HL-60 (cell line): ENCODE results near the gene ZNF292.

Experiments
- DNase-seq, 2 experiments: peaks; one replicate each; pipeline ENCODE4 v3.0.0-alpha.2; 2010 to 2020; ENCODE audit warnings: low read depth in 1 of 2, low spot score in 1 of 2
- H3K27ac ChIP-seq: fragments of 250-450 bp; sonication (Bioruptor Pico); replicated peaks from 2 replicates; pipeline ENCODE4 v1.5.1; 2020; ENCODE audit warnings: mild to moderate bottlenecking, moderate library complexity
- H3K27me3 ChIP-seq: fragments of 250-450 bp; sonication (Bioruptor Pico); 2 replicates; pipeline ENCODE4 v1.5.1; 2021; ENCODE audit warnings: mild to moderate bottlenecking, moderate library complexity; ENCODE audit not compliant: insufficient read depth, poor library complexity, severe bottlenecking
- H3K4me3 ChIP-seq: replicated peaks from 2 replicates; pipeline ENCODE4 v1.5.1; 2011; ENCODE audit warnings: mild to moderate bottlenecking, control low read depth, low read length; ENCODE audit not compliant: insufficient read depth
- GABPA ChIP-seq: IDR thresholded peaks from 2 replicates; pipeline ENCODE4 v1.6.1; 2012; ENCODE audit warnings: low read depth
- POLR2AphosphoS5 ChIP-seq: IDR thresholded peaks from 2 replicates; pipeline ENCODE4 v1.6.1; 2012; ENCODE audit warnings: low read depth
- SPI1 ChIP-seq: IDR thresholded peaks from 2 replicates; pipeline ENCODE4 v1.6.1; 2012; ENCODE audit warnings: low read depth, mild to moderate bottlenecking, borderline replicate concordance
- TF ChIP-seq, protein P1 (sequence below): IDR thresholded peaks from one replicate; pipeline ENCODE4 v1.5.1; 2011; ENCODE audit warnings: low read length, control low read depth, inconsistent platforms; ENCODE audit not compliant: insufficient read depth
- TF ChIP-seq, protein P2 (sequence below): IDR thresholded peaks from 2 replicates; pipeline ENCODE4 v1.6.1; 2012; ENCODE audit warnings: low read depth; ENCODE audit not compliant: insufficient replicate concordance

ZNF292 gene

DNA sequence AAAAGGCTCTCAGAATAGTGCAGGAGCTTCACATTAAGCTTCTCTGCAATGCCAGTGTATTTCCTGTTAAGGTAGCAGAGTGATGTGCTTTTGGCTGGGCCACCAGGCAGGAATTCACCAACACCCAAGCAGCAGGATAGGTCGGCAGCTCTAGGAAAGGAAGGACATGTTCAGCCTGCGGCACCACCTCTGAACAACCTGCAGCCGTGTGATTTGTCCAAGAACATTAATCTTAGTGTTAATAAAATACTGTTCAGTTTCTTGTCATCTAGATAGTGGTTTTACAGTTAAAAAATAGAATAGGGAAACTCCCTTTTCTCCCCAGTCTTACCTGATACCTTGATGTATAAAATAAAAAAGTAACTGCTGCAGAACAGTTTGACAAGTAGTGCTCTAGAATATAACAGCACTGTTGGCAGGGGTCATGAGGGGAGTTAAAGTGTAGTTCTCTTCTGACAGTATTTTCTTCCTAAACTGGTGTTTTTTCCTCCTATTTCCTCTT, 18.8 kb downstream of the ZNF292 start:
- Histone ChIP-seq H3K27me3 (no peaks in the 10 kb centered on the region), H3K27ac (no peak overlapping the region), H3K4me3 (no peak overlapping the region)
- no peak for TF ChIP-seq GABPA
- TF ChIP-seq, protein P1, sequence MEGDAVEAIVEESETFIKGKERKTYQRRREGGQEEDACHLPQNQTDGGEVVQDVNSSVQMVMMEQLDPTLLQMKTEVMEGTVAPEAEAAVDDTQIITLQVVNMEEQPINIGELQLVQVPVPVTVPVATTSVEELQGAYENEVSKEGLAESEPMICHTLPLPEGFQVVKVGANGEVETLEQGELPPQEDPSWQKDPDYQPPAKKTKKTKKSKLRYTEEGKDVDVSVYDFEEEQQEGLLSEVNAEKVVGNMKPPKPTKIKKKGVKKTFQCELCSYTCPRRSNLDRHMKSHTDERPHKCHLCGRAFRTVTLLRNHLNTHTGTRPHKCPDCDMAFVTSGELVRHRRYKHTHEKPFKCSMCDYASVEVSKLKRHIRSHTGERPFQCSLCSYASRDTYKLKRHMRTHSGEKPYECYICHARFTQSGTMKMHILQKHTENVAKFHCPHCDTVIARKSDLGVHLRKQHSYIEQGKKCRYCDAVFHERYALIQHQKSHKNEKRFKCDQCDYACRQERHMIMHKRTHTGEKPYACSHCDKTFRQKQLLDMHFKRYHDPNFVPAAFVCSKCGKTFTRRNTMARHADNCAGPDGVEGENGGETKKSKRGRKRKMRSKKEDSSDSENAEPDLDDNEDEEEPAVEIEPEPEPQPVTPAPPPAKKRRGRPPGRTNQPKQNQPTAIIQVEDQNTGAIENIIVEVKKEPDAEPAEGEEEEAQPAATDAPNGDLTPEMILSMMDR, result no peak
- no peak for TF ChIP-seq SPI1
- TF ChIP-seq, protein P2, sequence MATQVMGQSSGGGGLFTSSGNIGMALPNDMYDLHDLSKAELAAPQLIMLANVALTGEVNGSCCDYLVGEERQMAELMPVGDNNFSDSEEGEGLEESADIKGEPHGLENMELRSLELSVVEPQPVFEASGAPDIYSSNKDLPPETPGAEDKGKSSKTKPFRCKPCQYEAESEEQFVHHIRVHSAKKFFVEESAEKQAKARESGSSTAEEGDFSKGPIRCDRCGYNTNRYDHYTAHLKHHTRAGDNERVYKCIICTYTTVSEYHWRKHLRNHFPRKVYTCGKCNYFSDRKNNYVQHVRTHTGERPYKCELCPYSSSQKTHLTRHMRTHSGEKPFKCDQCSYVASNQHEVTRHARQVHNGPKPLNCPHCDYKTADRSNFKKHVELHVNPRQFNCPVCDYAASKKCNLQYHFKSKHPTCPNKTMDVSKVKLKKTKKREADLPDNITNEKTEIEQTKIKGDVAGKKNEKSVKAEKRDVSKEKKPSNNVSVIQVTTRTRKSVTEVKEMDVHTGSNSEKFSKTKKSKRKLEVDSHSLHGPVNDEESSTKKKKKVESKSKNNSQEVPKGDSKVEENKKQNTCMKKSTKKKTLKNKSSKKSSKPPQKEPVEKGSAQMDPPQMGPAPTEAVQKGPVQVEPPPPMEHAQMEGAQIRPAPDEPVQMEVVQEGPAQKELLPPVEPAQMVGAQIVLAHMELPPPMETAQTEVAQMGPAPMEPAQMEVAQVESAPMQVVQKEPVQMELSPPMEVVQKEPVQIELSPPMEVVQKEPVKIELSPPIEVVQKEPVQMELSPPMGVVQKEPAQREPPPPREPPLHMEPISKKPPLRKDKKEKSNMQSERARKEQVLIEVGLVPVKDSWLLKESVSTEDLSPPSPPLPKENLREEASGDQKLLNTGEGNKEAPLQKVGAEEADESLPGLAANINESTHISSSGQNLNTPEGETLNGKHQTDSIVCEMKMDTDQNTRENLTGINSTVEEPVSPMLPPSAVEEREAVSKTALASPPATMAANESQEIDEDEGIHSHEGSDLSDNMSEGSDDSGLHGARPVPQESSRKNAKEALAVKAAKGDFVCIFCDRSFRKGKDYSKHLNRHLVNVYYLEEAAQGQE, result no peak
- no peak for TF ChIP-seq POLR2AphosphoS5
- DNase-seq, result no peak

GRCh38 chr6:87176493-87176892, 21.1 kb downstream of the ZNF292 start:
- H3K27ac ChIP-seq, result no peak overlapping the region
- TF ChIP-seq, protein P2, result no peak
- TF ChIP-seq SPI1 (no peak), POLR2AphosphoS5 (no peak), GABPA (no peak)
- TF ChIP-seq, protein P1, result no peak
- DNase-seq, result no peak
- H3K27me3 ChIP-seq, result no peaks in the 10 kb centered on the region
- H3K4me3 ChIP-seq, result no peak overlapping the region

DNA sequence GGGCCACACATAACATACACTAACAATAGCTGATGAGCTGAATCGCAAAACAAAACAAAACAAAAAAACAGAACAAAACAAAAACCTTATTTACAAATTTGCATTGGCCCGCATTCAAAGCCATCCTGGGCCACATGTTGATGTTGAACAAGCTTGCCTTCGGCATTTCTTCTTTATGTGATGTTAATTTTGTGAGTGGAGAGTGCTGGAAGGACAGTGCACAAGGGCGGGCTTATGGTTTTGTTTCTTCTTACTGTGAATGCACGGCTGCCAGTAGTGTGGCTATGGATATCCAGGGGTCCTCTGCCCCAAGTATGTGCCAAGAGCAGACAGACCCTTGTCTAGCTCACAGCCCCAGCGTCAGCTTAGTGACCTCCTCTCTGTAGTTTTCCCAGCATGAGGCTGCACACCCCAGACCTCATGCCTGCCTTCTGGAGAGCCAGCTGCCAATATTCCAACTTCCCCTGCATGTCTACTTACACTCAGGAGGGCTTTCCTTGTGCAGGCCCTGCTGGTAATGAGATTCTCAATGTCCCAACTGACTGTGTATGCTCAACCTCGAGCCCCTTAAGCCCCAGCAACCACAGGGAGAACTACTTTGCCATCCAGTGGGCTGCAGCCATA, 24.9 kb downstream of the ZNF292 start:
- H3K27me3 ChIP-seq, result no peaks in the 10 kb centered on the region
- H3K4me3 ChIP-seq, result no peak overlapping the region
- H3K27ac ChIP-seq, result no peak overlapping the region
- no peak for DNase-seq
- TF ChIP-seq, protein P2, result no peak
- TF ChIP-seq, protein P1, result no peak
- no peak for TF ChIP-seq SPI1
- TF ChIP-seq GABPA, result no peak
- no peak for TF ChIP-seq POLR2AphosphoS5
